Hepatocyte (in vitro differentiated cells): ENCODE measurements around the gene SNRPB2.

ENCODE experiments used
- EZH2 ChIP-seq: fragments of 200-600 bp; sonication (generic); IDR thresholded peaks from 2 replicates; pipeline ENCODE4 v1.6.1; 2016; ENCODE audit warnings: antibody characterized with exemption, mild to moderate bottlenecking, borderline replicate concordance
- EZH2phosphoT487 ChIP-seq: fragments of 200-600 bp; sonication (generic); IDR thresholded peaks from one replicate; pipeline ENCODE4 v1.6.1; 2018; ENCODE audit warnings: antibody characterized with exemption, mild to moderate bottlenecking, low read depth, moderate library complexity; ENCODE audit not compliant: unreplicated experiment, severe bottlenecking
- TF ChIP-seq, protein P1 (sequence below): fragments of 200-600 bp; sonication (generic); IDR thresholded peaks from 2 replicates; pipeline ENCODE4 v1.5.1; 2016; ENCODE audit warnings: antibody characterized with exemption, mild to moderate bottlenecking; ENCODE audit not compliant: poor library complexity

DNA sequence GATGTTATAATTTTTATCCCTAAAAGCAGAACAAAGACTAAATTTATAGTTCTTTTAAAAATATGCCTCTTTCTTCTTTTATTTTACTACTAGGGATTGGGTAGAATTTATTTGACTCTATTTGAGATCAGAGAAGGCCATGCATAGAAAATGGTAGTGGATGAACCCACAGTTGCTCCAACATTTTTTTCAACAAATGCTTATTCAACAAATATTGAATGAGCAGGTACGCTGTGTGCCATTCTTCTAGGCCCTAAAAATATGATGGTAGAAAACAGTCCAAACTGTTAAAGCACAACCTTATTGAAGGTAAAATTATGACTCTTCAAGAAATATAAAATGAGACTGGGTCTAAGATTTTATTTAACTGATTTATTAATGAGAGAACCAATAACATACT is 48.3 kb downstream of the SNRPB2 start:
- TF ChIP-seq, protein P1, sequence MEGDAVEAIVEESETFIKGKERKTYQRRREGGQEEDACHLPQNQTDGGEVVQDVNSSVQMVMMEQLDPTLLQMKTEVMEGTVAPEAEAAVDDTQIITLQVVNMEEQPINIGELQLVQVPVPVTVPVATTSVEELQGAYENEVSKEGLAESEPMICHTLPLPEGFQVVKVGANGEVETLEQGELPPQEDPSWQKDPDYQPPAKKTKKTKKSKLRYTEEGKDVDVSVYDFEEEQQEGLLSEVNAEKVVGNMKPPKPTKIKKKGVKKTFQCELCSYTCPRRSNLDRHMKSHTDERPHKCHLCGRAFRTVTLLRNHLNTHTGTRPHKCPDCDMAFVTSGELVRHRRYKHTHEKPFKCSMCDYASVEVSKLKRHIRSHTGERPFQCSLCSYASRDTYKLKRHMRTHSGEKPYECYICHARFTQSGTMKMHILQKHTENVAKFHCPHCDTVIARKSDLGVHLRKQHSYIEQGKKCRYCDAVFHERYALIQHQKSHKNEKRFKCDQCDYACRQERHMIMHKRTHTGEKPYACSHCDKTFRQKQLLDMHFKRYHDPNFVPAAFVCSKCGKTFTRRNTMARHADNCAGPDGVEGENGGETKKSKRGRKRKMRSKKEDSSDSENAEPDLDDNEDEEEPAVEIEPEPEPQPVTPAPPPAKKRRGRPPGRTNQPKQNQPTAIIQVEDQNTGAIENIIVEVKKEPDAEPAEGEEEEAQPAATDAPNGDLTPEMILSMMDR: no peak
- no peak for TF ChIP-seq EZH2phosphoT487
- TF ChIP-seq EZH2: no peak
